Endodermal cell (in vitro differentiated cells): ENCODE measurements around the gene FUT8. TPM values are rescaled to one million over a fixed set of nuclear protein-coding genes. Genes with fewer than 3 reads are reported as not detected.

Experiments used
- DNase-seq: peaks from one replicate; pipeline ENCODE4 v3.0.0-alpha.2; 2017
- H3K27ac ChIP-seq: 2 replicates; pipeline ENCODE4 v1.5.1; 2013; ENCODE audit warnings: mild to moderate bottlenecking, low read depth, low read length, moderate library complexity
- H3K27me3 ChIP-seq: 2 replicates; pipeline ENCODE4 v1.6.1; 2013; ENCODE audit warnings: mild to moderate bottlenecking, low read length, moderate library complexity; ENCODE audit not compliant: insufficient read depth, control insufficient read depth, poor library complexity, severe bottlenecking
- H3K36me3 ChIP-seq: 2 replicates; pipeline ENCODE4 v1.7.0; 2013; ENCODE audit warnings: mild to moderate bottlenecking, low read length, moderate library complexity; ENCODE audit not compliant: control insufficient read depth, insufficient read depth
- H3K4me1 ChIP-seq: one replicate; pipeline ENCODE4 v1.7.0; 2013; ENCODE audit warnings: low read length; ENCODE audit not compliant: control insufficient read depth, insufficient read depth
- H3K4me3 ChIP-seq: 2 replicates; pipeline ENCODE4 v1.5.1; 2013; ENCODE audit warnings: mild to moderate bottlenecking, low read length, moderate library complexity
- H3K9ac ChIP-seq: 2 replicates; pipeline ENCODE4 v1.6.1; 2013; ENCODE audit warnings: mild to moderate bottlenecking, low read length, moderate library complexity; ENCODE audit not compliant: poor library complexity, severe bottlenecking; ENCODE audit errors: extremely low read depth
- H3K9me3 ChIP-seq: 2 replicates; pipeline ENCODE4 v1.6.1; 2013; ENCODE audit warnings: mild to moderate bottlenecking, low read length, moderate library complexity; ENCODE audit not compliant: control insufficient read depth
- H3K27ac Mint-ChIP-seq: 2 replicates; pipeline ENCODE4 v1.8.0; 2020; ENCODE audit warnings: mixed read lengths
- H3K27me3 Mint-ChIP-seq: 2 replicates; pipeline ENCODE4 v1.8.0; 2021; ENCODE audit warnings: mild to moderate bottlenecking, mixed read lengths; ENCODE audit not compliant: insufficient read depth
- H3K36me3 Mint-ChIP-seq: 2 replicates; pipeline ENCODE4 v1.8.0; 2020; ENCODE audit warnings: low read depth, mixed read lengths
- H3K4me1 Mint-ChIP-seq: 2 replicates; pipeline ENCODE4 v1.8.0; 2020; ENCODE audit warnings: mixed read lengths
- H3K4me3 Mint-ChIP-seq: 2 replicates; pipeline ENCODE4 v1.8.0; 2020; ENCODE audit warnings: mild to moderate bottlenecking, moderate library complexity, mixed read lengths
- H3K9me3 Mint-ChIP-seq: 2 replicates; pipeline ENCODE4 v1.8.0; 2020; ENCODE audit warnings: mild to moderate bottlenecking, mixed read lengths
- CTCF ChIP-seq: fragments of 200-600 bp; sonication (generic); conservative IDR thresholded peaks from 2 replicates; pipeline ENCODE4 v1.5.0; 2021; ENCODE audit warnings: antibody characterized with exemption, mild to moderate bottlenecking
- WGBS, 2 experiments: methylation state at CpG; one replicate each; pipeline versions ENCODE4 v1.1.5 to v1.1.7; 2013; ENCODE audit warnings: missing lambda C conversion rate in 2 of 2, mixed read lengths in 1 of 2; ENCODE audit not compliant: insufficient coverage in 1 of 2, insufficient read length in 1 of 2; 5-methylcytosine and 5-hydroxymethylcytosine counted together
- total RNA-seq, 2 donors: library from RNA; stranded (reverse); fragmentation: NEBNext Ultra II Directional in 1 of 2; extraction: Animal tissue kit (Norgen Biotek cat#: 25700) in 1 of 2; gene quantifications; 2 replicates in 1 of 2; 3 replicates in 1 of 2; pipeline ENCODE4 v1.2.1, GENCODE V29; 2021

FUT8 gene
- total RNA-seq, 2 donors from 2014 or later = 63.9 to 76.9 TPM

GRCh38 chr14:65637780-65638179 lies 225.2 kb downstream of the FUT8 start:
- H3K4me1 ChIP-seq = no peaks in the 10 kb centered on the region
- H3K36me3 ChIP-seq = no peaks in the 10 kb centered on the region
- no peak for TF ChIP-seq CTCF
- Mint-ChIP-seq H3K4me3 (no peak overlapping the region), H3K27me3 (no peaks in the 10 kb centered on the region), H3K9me3 (peaks cover 30% of the 10 kb centered on the region), H3K27ac (no peak overlapping the region), H3K4me1 (no peaks in the 10 kb centered on the region), H3K36me3 (peaks cover 23% of the 10 kb centered on the region)
- no peak for DNase-seq
- H3K4me3 ChIP-seq = no peak overlapping the region
- H3K27ac ChIP-seq = no peak overlapping the region
- no peak overlapping the region for H3K9ac ChIP-seq
- no peaks in the 10 kb centered on the region for H3K27me3 ChIP-seq
- H3K9me3 ChIP-seq = peaks cover 31% of the 10 kb centered on the region
- WGBS, 2 experiments = 96 to 98% methylated on average over 5 to 7 of the region's 7 CpGs

GRCh38 chr14:65639216-65639615 lies 226.7 kb downstream of the FUT8 start:
- TF ChIP-seq CTCF = no peak
- Mint-ChIP-seq H3K27ac (no peak overlapping the region), H3K4me3 (no peak overlapping the region), H3K27me3 (no peaks in the 10 kb centered on the region), H3K9me3 (peaks cover 24% of the 10 kb centered on the region), H3K36me3 (peaks cover 24% of the 10 kb centered on the region), H3K4me1 (no peaks in the 10 kb centered on the region)
- H3K4me3 ChIP-seq = no peak overlapping the region
- DNase-seq = no peak
- peaks cover 31% of the 10 kb centered on the region for H3K9me3 ChIP-seq
- H3K27me3 ChIP-seq = no peaks in the 10 kb centered on the region
- no peak overlapping the region for H3K27ac ChIP-seq
- no peaks in the 10 kb centered on the region for H3K4me1 ChIP-seq
- H3K36me3 ChIP-seq = no peaks in the 10 kb centered on the region
- H3K9ac ChIP-seq = no peak overlapping the region
- 93% methylated on average over 1 of the region's 1 CpG; no CpG with 5 or more reads in 1 of the 2 experiments for WGBS, 2 experiments

- WGBS, 2 experiments = no CpG with 5 or more reads among the region's 2 CpGs
- no peaks in the 10 kb centered on the region for H3K27me3 ChIP-seq
- Mint-ChIP-seq H3K4me3 (no peak overlapping the region), H3K4me1 (no peaks in the 10 kb centered on the region), H3K27me3 (no peaks in the 10 kb centered on the region), H3K27ac (no peak overlapping the region), H3K9me3 (peaks cover 18% of the 10 kb centered on the region), H3K36me3 (peaks cover 21% of the 10 kb centered on the region)
- no peak overlapping the region for H3K4me3 ChIP-seq
- no peaks in the 10 kb centered on the region for H3K4me1 ChIP-seq
- peaks cover 21% of the 10 kb centered on the region for H3K9me3 ChIP-seq
- H3K9ac ChIP-seq = no peak overlapping the region
- no peak overlapping the region for H3K27ac ChIP-seq
- peaks cover 19% of the 10 kb centered on the region for H3K36me3 ChIP-seq
- DNase-seq = no peak
- TF ChIP-seq CTCF = no peak
Observed at GRCh38 chr14:65650826-65651225, 238.3 kb downstream of the FUT8 start.
